Posterior vena cava (tissue), 2 donors: ENCODE data around the gene WDR74. TPM values are rescaled to one million over a fixed set of nuclear protein-coding genes. Genes with fewer than 3 reads are reported as not detected.
A peak's percentile ranks its signal among the peaks of the same experiment; 100 is the strongest.
"Not testable (repeated sequence)": the region's sequence is repeated elsewhere in the genome, so short reads cannot be mapped to it uniquely, and the experiment has no call there.

Source experiments
- DNase-seq: peaks from one replicate; pipeline ENCODE4 v3.0.0-alpha.2; 2020; ENCODE audit warnings: low spot score
- intact Hi-C, 2 donors: fragments of 100-400 bp; cut with DNase I; formaldehyde crosslinking; loops; one replicate each; pipeline versions ENCODE4 v1.14.1 to v1.14.2; 2022 to 2023
- total RNA-seq, 2 donors: library from RNA; stranded (reverse); fragmentation: NEBNext Ultra II Directional; extraction: Animal tissue kit (Norgen Biotek cat#: 25700); gene quantifications; one replicate each; pipeline ENCODE4 v1.2.1, GENCODE V29; 2021
- donor health status: DM: yes; HTN: yes; CAD: no.
- donor health status: DM: yes; HTN: yes; CAD: no.

The WDR74 gene
- total RNA-seq, 2 donors from 2014 or later, result 38.5 to 45.6 TPM

DNA sequence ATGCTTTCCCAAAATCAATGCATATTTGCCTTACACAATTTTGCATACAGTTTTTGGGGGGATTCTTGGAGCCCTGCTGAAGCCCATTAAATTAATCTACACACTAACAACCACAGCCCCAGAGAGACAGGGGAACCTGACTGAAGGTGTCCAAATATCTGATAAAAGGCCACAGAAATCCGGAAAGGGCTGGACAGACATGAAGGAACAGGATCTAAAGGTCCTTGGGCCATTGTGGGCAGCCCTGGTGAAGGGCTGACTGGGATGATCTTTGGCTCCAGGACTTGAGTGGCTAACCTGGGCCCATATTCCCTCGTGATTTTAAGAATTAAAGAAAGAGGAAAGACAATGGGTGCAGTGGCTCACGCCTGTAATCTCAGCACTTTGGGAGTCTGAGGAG is 6.8 kb upstream of the WDR74 start:
- intact Hi-C loops, result loop anchor here in 1 of 2 donors (5.0 kb wide), 1 partner anchor 1241 kb away; no protein-coding TSS in a partner anchor
- no peak for DNase-seq

DNA sequence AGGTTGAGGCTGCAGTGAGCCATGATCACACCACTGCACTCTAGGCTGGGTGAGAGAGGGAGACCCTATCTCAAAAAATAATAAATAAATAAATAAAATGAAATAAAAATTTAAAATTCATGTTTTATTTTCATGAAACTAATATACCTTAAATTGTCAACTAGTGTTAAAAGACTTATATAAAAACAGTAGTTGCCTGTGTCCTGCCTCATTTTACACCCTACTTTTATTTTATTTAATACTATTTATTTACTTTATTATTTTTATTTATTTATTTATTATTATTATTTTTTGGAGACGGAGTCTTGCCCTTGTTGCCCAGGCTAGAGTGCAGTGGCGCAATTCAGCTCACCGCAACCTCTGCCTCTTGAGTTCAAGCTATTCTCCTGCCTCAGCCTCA is 4.8 kb upstream of the WDR74 start:
- DNase-seq, result peak; percentile 62
- intact Hi-C loops, result no loop called here

DNA sequence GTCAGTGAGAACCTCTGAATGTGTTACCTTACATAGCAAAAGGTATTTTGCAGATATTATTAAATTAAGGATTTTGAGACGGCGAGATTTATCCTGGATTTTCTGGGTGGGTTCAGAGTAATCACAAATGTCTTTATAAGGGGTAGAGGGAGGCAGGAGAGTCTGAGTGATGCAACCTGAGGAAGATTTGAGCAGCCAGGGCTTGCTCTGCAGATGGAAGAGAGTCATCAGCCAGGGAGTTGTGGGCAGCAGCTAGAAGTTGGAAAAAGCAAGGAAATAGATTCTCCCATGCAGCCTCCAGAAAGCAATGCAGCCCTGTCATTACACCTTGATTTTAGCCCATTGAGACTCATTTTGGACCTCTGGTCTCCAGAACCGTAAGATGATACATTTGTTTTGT is 4.1 kb upstream of the WDR74 start:
- no peak for DNase-seq
- intact Hi-C loops, result no loop called here

DNA sequence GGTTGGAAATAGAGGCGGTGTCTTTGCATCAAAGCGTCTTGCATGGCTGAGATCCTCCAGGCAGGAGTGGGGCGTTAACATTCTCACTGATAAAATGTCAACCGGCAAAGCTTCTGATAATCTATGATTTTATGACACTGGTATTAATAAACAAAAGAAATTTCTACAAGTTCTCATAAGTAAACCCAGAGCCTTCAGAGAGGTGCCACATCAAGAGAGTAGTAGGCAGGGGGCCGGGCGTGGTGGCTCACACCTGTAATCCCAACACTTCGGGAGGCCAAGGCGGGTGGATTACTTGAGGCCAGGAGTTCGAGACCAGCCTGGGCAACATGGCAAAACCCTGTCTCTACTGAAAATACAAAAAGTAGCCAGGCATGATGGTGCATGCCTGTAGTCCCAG is 3.5 kb upstream of the WDR74 start:
- peak; percentile 67 for DNase-seq
- intact Hi-C loops, result not testable (repeated sequence)

DNA sequence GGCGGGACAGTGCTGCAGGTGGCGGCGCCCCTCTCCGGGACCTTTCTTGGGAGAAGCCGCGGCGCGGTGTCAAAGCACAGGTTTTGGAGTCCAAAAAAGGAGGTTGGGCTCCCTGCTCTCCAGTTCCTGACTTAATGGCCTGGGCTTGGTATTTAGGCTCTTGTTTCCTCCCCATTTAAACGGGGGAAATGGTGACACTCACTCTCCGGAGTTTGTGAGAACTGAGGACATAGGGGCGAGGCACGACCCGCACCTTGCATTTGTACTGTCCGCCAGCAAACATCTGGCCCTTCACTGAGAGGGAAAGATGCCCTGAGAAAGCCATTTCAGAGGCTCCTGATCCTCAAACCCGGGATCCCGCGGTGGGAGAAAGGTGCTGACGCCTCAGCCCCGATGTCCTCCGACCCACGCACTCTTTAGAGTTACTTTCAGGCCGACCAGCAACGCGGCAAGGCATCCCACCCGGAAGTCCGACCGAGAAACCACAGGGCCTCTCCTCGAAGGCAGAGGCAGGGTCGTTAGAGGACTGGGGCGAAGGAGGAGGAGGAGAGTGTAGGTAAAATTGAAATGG is 2.9 kb upstream of the WDR74 start:
- peak; percentile 79 for DNase-seq
- intact Hi-C loops, result no loop called here

DNA sequence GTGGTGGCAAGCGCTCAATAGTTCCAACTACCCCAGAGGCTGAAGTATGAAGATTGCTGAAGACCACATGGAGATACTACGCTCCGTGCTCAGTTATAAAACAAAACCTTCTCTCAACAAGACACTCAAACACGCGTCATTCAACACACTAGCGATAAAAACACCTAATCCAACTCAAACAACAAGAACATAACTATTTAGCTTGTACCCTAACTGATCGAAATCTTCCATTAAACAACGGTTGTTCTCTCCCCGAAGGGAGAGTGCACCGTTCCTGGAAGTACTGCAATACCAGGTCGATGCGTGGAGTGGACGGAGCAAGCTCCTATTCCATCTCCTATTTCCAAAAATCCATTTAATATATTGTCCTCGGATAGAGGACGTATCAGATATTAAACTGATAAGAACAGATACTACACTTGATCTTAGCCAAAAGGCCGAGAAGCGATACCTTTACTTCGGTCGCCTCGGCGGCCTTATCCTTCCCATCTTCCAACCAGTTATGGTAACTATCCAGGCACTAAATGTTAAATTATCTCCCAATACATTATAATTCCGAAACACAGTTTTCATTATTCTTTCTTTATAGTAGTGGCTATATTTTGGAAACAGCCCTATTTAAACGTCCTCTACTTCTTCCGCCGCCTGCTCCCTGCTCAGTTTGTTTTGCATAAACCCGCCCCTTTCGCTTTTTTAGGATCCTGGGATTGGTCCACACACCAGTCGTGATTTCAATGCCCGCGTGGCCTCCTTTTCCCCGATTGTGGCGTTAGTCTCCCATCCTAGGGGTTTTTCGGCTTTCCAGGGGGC is 2.2 kb upstream of the WDR74 start:
- intact Hi-C loops, result no loop called here
- DNase-seq, result peak; percentile 94

DNA sequence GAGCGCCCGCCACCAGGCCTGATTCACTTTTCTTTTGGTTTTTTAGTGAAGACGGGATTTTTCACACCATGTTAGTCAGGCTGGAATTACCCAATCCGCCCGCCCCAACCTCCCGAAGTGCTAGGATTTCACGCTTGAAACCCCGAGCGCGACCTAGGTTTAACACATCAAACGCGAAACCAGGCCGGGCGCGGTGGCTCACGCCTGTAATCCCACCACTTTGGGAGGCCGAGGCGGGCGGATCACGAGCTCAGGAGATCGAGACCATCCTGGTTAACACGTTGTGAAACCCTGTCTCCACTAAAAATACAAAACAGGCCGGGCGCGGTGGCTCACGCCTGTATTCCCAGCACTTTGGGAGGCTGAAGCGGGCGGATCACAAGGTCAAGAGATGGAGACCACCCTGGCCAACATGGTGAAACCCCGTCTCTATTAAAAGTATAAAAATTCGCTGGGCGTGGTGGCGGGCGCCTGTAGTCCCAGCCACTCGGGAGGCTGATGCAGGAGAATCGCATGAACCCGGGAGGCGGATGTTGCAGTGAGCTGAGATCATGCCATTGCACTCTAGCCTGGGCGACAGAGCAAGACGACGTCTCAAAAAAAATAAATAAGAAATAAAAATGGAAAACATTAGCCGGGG is 1.5 kb upstream of the WDR74 start:
- DNase-seq, result peak; percentile 92
- intact Hi-C loops, result not testable (repeated sequence)

DNA sequence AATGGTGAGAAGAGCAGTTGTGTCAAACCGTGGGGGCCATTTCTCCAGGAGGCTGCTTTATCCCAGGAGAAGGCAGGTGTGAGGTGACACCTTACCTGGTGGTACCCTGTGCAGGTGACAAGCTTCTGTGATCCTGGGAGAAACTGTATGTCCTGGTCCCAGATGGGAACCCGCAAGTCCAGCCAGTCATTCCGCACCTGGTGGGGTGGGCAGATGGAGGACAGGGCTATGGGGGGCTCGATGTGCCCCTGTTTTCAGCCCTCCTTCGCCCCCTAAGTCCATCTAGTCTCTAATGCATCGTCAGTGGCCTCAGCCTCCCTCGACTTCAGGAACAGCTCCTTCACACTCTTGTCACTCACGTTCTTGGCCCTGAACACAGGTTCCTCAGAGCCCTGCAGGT is 4.1 kb downstream of the WDR74 start:
- DNase-seq, result no peak
- intact Hi-C loops, result loop anchor here in 1 of 2 donors (10.0 kb wide), 1 partner anchor 51 kb away; the partner anchor contains the start of gene TMEM179B

DNA sequence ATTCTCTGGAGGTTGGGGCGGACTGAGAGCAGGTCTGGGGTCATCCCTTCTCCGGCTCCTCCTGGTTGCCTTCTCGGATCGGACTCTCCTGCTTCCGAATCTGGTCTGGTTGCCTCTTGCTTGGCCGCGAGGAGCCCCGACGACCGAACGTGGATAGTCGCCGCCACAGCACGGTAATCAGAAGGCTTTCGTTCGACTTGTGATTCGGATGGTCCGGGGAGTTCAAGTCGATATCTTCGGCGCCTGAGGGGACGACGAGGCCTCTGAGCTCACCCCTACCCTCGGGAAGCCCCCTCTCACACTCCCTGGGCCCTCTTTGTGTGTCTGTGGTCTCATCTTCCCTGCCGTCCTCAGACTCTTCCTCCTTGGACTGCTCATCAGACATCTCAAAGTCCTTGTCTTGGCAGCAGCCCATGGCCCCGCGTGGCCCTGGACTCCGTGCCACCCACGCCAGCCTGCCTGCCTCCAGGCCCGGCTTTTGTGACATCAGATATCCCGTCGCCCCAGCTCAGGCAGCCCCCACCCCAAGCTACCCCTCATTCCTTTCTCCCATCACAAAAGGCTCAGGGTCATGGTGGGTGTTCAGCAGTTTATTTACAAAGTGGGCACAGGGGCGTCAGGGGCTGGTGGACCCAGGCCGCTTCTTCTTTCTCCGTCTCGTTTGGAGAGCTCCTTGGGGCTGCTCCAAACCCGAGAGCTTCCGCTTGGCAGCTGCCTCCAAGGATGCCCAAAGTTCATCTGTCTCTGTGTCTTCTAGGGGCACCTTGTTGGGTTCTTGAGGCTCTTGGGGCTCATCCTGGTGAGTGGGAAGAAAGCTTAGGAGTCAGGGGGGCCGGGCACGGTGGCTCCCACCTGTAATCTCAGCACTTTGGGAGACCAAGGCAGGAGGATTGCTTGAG is 6.8 kb downstream of the WDR74 start, which contains the start of gene TEX54:
TSS of gene TEX54 (minus strand) at position 506 of the 899 bp plus-strand sequence.
- intact Hi-C loops, result loop anchor here in 1 of 2 donors (10.0 kb wide), 1 partner anchor 48 kb away; the partner anchor contains the start of gene TMEM179B
- DNase-seq, result peak; percentile 87

DNA sequence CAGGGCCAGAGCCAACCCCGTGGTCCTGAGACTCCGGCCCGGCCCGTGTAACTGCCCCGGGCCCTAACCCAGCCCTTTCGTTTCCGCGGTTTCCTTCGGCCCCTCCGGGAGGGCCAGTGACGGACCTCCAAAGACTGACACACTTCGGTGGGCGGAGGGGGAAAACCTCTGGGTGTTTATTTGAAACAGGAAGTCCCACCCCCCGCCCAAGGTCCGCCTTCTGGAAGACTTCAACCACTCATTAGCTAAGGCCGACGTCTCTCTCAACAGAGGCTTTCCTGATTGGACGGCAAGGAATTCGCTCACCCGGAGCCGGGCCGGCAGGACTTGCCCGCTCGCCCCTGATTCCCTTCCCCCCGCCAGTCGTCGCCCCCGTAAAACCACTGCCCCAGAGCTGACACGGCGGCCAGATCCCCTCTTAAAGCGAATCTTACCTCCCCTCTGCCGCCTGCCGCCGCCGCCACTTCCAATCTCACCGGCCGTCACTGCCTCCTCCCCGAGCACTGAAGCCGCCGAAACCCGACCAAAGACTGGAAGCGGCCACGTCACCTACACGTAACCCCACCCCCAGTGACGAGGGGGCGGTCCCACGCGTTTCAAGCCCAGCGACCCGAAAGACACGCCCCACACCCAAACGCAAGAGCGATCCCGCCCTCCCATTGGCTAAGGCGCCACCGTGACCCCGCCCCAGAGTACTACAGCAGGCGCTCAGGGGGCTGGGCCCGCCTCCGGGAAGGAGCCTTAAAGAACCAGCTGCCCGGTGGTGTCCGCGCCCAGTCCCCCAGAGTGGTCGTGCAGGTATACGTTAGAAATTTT is 7.7 kb downstream of the WDR74 start, which contains the start of gene STX5:
TSS of gene STX5 (minus strand) at position 532 of the 816 bp plus-strand sequence. CDS start 808 bp downstream, outside the sequence.
- intact Hi-C loops, result loop anchor here in 1 of 2 donors (10.0 kb wide), 1 partner anchor 47 kb away; the partner anchor contains the start of gene TMEM179B
- DNase-seq, result peak; percentile 100

DNA sequence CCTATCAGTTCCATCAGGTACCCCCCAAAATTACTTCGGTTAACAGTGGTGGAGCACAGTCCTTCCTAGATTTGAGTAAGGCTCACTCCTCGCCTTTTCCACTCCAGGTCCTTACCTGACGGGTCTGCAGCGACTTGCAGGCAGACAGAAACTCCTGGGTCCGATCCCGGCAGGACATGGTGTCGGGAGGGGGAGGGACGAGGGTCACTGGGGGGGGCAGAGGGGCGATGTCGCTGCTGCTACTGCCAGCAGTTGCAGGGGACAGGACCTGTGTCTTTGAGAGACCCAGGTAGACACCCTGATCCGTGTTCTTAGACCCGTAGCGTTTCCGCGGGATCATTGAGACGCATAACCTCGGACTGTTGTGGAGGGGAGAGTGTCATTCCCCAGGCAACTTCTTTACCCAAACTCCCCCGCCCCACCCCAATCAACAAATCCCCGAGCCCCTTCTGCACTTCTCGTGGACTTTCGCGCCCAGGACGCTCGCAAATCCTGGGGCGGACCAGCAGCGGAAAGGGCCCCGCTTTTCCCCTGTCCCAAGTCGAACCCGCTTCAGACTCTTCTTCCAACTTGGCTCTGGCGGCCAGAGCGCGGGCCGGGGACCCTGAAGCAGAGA is 8.4 kb downstream of the WDR74 start:
- intact Hi-C loops, result loop anchor here in 1 of 2 donors (10.0 kb wide), 1 partner anchor 46 kb away; the partner anchor contains the start of gene TMEM179B
- DNase-seq, result no peak

DNA sequence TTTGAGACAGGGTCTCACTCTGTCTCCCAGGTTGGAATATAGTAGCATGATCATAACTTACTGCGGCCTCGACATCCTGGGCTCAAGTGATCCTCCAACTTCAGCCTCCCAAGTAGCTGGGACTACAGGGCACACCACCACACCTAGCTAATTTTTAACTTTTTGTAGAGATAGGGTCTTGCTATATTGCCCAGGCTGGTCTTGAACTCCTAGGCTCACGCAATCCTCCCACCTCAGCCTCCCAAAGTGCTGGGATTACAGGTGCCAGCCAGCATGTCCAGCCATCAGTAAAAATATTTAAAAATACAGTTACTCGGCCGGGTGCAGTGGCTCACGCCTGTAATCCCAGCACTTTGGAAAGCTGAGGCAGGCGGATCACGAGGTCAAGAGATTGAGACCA is 11.3 kb downstream of the WDR74 start:
- peak; percentile 23 for DNase-seq
- intact Hi-C loops, result not testable (repeated sequence)

DNA sequence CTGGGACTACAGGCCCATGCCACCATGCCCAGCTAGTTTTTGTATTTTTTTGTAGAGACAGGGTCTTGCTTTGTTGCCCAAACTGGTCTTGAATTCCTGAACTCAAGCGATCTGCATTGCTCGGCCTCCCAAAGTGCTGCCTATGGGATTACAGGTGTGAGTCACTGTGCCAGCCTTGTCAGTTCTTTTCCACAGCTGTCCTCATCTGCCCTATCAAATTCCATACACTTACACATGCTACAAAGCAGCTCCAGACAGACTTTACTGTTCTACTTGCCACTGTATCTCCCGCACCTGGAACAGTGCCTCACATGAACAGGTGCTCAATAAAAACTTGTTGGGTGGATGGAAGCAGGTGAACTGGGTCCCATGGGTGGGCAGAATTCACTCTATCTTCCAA is 15.7 kb downstream of the WDR74 start:
- intact Hi-C loops, result no loop called here
- DNase-seq, result peak; percentile 22

DNA sequence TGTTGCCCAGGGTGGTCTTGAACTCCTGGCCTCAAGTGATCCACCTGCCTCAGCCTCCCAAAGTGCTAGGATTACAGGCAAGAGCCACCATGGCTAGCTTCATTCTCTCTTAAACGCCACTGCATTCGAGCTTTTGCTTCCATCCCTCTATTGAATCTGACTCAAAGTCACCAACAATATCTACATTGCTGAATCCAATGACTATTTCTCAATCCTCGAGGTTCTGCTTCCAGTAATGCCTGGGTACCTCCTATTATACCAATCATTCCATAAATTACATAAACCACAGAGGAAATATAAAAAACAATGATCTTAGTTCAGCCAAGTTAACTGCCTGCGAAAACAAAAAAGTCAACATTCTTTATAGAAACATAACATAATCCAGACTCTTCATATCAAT is 22.3 kb downstream of the WDR74 start:
- intact Hi-C loops, result no loop called here
- no peak for DNase-seq

DNA sequence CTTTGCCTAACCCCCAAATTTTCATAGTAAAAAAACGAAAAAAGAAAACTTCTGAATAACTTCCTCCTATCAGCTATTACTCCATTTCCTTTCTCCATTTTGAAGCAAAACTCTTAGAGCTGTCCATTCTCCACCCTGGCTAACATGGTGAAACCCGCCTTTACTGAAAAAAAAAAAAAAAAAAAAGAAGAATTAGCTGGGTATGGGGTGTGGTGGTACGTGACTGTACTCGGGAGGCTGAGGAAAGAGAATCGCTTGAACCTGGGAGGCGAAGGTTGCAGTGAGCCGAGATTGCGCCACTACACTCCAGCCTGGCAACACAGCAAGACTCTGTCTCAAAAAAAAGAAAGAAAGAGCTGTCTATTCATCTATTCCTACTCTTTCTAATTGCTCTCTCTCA is 22.8 kb downstream of the WDR74 start:
- peak; percentile 35 for DNase-seq
- intact Hi-C loops, result no loop called here

DNA sequence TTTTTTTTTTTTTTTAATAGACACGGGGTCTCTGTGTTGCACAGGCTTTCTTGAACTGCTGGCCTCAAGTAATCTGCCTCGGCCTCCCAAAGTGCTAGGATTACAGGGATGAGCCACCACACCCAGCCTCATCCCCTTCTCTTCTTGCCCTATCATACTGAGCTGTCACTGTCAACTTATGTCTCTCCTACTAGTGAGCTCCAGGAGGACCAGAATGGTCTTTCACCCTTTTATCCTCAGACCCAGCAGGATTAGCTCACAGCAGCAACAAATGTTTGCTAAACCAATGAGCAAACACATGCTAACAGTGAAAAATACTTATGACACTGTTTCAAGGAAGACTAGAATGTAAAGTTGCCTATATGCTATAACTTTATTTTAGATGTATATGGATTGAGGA is 27.7 kb downstream of the WDR74 start:
- intact Hi-C loops, result no loop called here
- DNase-seq, result no peak

DNA sequence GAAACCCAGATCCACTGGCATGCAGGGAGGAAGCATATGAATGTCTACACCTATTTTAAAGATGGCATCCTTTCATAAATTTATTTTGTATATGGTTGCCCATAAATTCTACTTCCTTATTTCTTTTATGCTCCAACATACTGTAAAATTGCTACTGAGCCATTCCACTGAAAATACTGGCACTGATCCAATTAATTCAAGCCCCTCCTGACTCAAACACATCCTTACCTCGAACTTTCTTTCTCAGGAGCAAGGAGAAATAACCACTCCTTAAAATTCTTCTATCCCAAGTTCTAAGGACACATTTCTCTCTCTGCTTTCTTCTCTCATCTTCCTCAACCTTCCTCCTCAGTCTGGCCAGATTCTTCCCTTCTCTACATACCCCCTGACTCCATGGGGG is 28.6 kb downstream of the WDR74 start:
- intact Hi-C loops, result no loop called here

More for the DNA sequence above, 28.6 kb downstream of the WDR74 start:
- DNase-seq, result no peak
